COR-L47 (cell line): ENCODE measurements around the gene RAB31.

ENCODE experiments used
- DNase-seq: peaks from one replicate; lab custom pipeline; 2025; lab: John Stamatoyannopoulos, UW

The RAB31 gene

GRCh38 chr18:9694174-9694573 is 13.9 kb upstream of the RAB31 start:
- no peak for DNase-seq

- DNase-seq = no peak
These were observed 13.1 kb upstream of the RAB31 start for GRCh38 chr18:9694952-9695495.

- no peak for DNase-seq
These were observed 12.5 kb upstream of the RAB31 start for GRCh38 chr18:9695605-9696004.

GRCh38 chr18:9696112-9696511 is 12.0 kb upstream of the RAB31 start:
- no peak for DNase-seq

GRCh38 chr18:9696701-9697100 is 11.4 kb upstream of the RAB31 start:
- no peak for DNase-seq

GRCh38 chr18:9697121-9697520 is 11.0 kb upstream of the RAB31 start:
- DNase-seq = no peak

GRCh38 chr18:9698497-9698896 is 9.6 kb upstream of the RAB31 start:
- no peak for DNase-seq

- DNase-seq = no peak
These were observed 7.8 kb upstream of the RAB31 start for GRCh38 chr18:9700261-9700796.

- no peak for DNase-seq
These were observed 6.3 kb upstream of the RAB31 start for GRCh38 chr18:9701609-9702349.

GRCh38 chr18:9704233-9705118 is 3.6 kb upstream of the RAB31 start:
- DNase-seq = no peak

GRCh38 chr18:9705183-9705829 is 2.8 kb upstream of the RAB31 start:
- DNase-seq = no peak

GRCh38 chr18:9706081-9706935 is 1.8 kb upstream of the RAB31 start:
- DNase-seq = no peak

- DNase-seq = no peak
These were observed 582 bp upstream of the RAB31 start for GRCh38 chr18:9707381-9708056.

GRCh38 chr18:9708434-9709303 is 568 bp downstream of the RAB31 start:
- no peak for DNase-seq

GRCh38 chr18:9709304-9709877 is 1.3 kb downstream of the RAB31 start:
- DNase-seq = no peak

GRCh38 chr18:9710037-9710436 is 1.9 kb downstream of the RAB31 start:
- no peak for DNase-seq

- peak; percentile 19 for DNase-seq
These were observed 3.4 kb downstream of the RAB31 start for GRCh38 chr18:9711361-9712129.

- DNase-seq = no peak
These were observed 4.1 kb downstream of the RAB31 start for GRCh38 chr18:9712130-9712577.
